Endodermal cell (in vitro differentiated cells): ENCODE measurements around the gene IGF2. TPM values are rescaled to one million over a fixed set of nuclear protein-coding genes. Genes with fewer than 3 reads are reported as not detected.

Experiments used
- DNase-seq: peaks from one replicate; pipeline ENCODE4 v3.0.0-alpha.2; 2017
- H3K27ac ChIP-seq: 2 replicates; pipeline ENCODE4 v1.5.1; 2013; ENCODE audit warnings: mild to moderate bottlenecking, low read depth, low read length, moderate library complexity
- H3K27me3 ChIP-seq: 2 replicates; pipeline ENCODE4 v1.6.1; 2013; ENCODE audit warnings: mild to moderate bottlenecking, low read length, moderate library complexity; ENCODE audit not compliant: insufficient read depth, control insufficient read depth, poor library complexity, severe bottlenecking
- H3K36me3 ChIP-seq: 2 replicates; pipeline ENCODE4 v1.7.0; 2013; ENCODE audit warnings: mild to moderate bottlenecking, low read length, moderate library complexity; ENCODE audit not compliant: control insufficient read depth, insufficient read depth
- H3K4me1 ChIP-seq: one replicate; pipeline ENCODE4 v1.7.0; 2013; ENCODE audit warnings: low read length; ENCODE audit not compliant: control insufficient read depth, insufficient read depth
- H3K4me3 ChIP-seq: 2 replicates; pipeline ENCODE4 v1.5.1; 2013; ENCODE audit warnings: mild to moderate bottlenecking, low read length, moderate library complexity
- H3K9ac ChIP-seq: 2 replicates; pipeline ENCODE4 v1.6.1; 2013; ENCODE audit warnings: mild to moderate bottlenecking, low read length, moderate library complexity; ENCODE audit not compliant: poor library complexity, severe bottlenecking; ENCODE audit errors: extremely low read depth
- H3K9me3 ChIP-seq: 2 replicates; pipeline ENCODE4 v1.6.1; 2013; ENCODE audit warnings: mild to moderate bottlenecking, low read length, moderate library complexity; ENCODE audit not compliant: control insufficient read depth
- H3K27ac Mint-ChIP-seq: 2 replicates; pipeline ENCODE4 v1.8.0; 2020; ENCODE audit warnings: mixed read lengths
- H3K27me3 Mint-ChIP-seq: 2 replicates; pipeline ENCODE4 v1.8.0; 2021; ENCODE audit warnings: mild to moderate bottlenecking, mixed read lengths; ENCODE audit not compliant: insufficient read depth
- H3K36me3 Mint-ChIP-seq: 2 replicates; pipeline ENCODE4 v1.8.0; 2020; ENCODE audit warnings: low read depth, mixed read lengths
- H3K4me1 Mint-ChIP-seq: 2 replicates; pipeline ENCODE4 v1.8.0; 2020; ENCODE audit warnings: mixed read lengths
- H3K4me3 Mint-ChIP-seq: 2 replicates; pipeline ENCODE4 v1.8.0; 2020; ENCODE audit warnings: mild to moderate bottlenecking, moderate library complexity, mixed read lengths
- H3K9me3 Mint-ChIP-seq: 2 replicates; pipeline ENCODE4 v1.8.0; 2020; ENCODE audit warnings: mild to moderate bottlenecking, mixed read lengths
- CTCF ChIP-seq: fragments of 200-600 bp; sonication (generic); conservative IDR thresholded peaks from 2 replicates; pipeline ENCODE4 v1.5.0; 2021; ENCODE audit warnings: antibody characterized with exemption, mild to moderate bottlenecking
- WGBS, 2 experiments: methylation state at CpG; one replicate each; pipeline versions ENCODE4 v1.1.5 to v1.1.7; 2013; ENCODE audit warnings: missing lambda C conversion rate in 2 of 2, mixed read lengths in 1 of 2; ENCODE audit not compliant: insufficient coverage in 1 of 2, insufficient read length in 1 of 2; 5-methylcytosine and 5-hydroxymethylcytosine counted together
- total RNA-seq, 2 donors: library from RNA; stranded (reverse); fragmentation: NEBNext Ultra II Directional in 1 of 2; extraction: Animal tissue kit (Norgen Biotek cat#: 25700) in 1 of 2; gene quantifications; 2 replicates in 1 of 2; 3 replicates in 1 of 2; pipeline ENCODE4 v1.2.1, GENCODE V29; 2021

The IGF2 gene
- total RNA-seq, 2 donors from 2014 or later: 0.80 to 5.1 TPM

GRCh38 chr11:2144544-2145248, 5.5 kb upstream of the IGF2 start:
- Histone ChIP-seq H3K9ac (no peak overlapping the region), H3K36me3 (no peaks in the 10 kb centered on the region), H3K4me1 (peaks cover under 1% of the 10 kb centered on the region), H3K9me3 (no peaks in the 10 kb centered on the region), H3K4me3 (no peak overlapping the region), H3K27me3 (peaks cover 100% of the 10 kb centered on the region), H3K27ac (no peak overlapping the region)
- WGBS, 2 experiments: 9 to 28% methylated on average over 7 to 18 of the region's 18 CpGs
- peaks cover 96% of the 10 kb centered on the region for H3K27me3 Mint-ChIP-seq
- H3K4me1 Mint-ChIP-seq: peaks cover 3% of the 10 kb centered on the region
- H3K9me3 Mint-ChIP-seq: no peaks in the 10 kb centered on the region
- H3K27ac Mint-ChIP-seq: no peak overlapping the region
- H3K4me3 Mint-ChIP-seq: no peak overlapping the region
- DNase-seq: no peak
- TF ChIP-seq CTCF: no peak
- no peaks in the 10 kb centered on the region for H3K36me3 Mint-ChIP-seq

- H3K9me3 Mint-ChIP-seq: no peaks in the 10 kb centered on the region
- H3K36me3 Mint-ChIP-seq: no peaks in the 10 kb centered on the region
- Histone ChIP-seq H3K27me3 (peaks cover 96% of the 10 kb centered on the region), H3K4me3 (no peak overlapping the region), H3K9ac (no peak overlapping the region), H3K4me1 (no peaks in the 10 kb centered on the region), H3K9me3 (no peaks in the 10 kb centered on the region), H3K36me3 (no peaks in the 10 kb centered on the region), H3K27ac (no peak overlapping the region)
- DNase-seq: peak; percentile 64
- no peak overlapping the region for H3K27ac Mint-ChIP-seq
- peaks cover 3% of the 10 kb centered on the region for H3K4me1 Mint-ChIP-seq
- peak; percentile 52 for TF ChIP-seq CTCF
- peaks cover 91% of the 10 kb centered on the region for H3K27me3 Mint-ChIP-seq
- 2 to 3% methylated on average over 22 to 72 of the region's 72 CpGs for WGBS, 2 experiments
- no peak overlapping the region for H3K4me3 Mint-ChIP-seq
Observed at GRCh38 chr11:2143799-2144543, 4.8 kb upstream of the IGF2 start.

DNA sequence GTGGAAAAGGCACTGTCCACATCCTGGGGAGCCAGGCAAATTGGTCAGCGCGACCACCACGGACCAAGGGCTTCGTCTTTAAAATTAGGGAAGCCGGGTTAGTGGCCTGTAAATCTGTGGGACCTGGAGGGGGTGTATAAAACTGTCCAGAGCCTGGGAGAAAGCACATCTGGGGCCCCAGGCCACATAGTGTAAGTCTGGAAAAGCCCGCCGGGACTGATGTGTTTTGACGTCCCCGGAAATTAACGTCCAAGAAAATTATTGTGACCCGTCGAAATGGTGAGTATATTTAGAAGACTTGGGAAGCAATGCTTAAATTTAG, 4.2 kb upstream of the IGF2 start:
- H3K4me3 Mint-ChIP-seq: no peak overlapping the region
- Histone ChIP-seq H3K4me3 (no peak overlapping the region), H3K36me3 (no peaks in the 10 kb centered on the region), H3K27me3 (peaks cover 95% of the 10 kb centered on the region), H3K9ac (no peak overlapping the region), H3K9me3 (no peaks in the 10 kb centered on the region), H3K27ac (no peak overlapping the region), H3K4me1 (no peaks in the 10 kb centered on the region)
- WGBS, 2 experiments: 4 to 12% methylated on average over 11 to 12 of the region's 12 CpGs
- DNase-seq: no peak
- peaks cover 89% of the 10 kb centered on the region for H3K27me3 Mint-ChIP-seq
- H3K9me3 Mint-ChIP-seq: no peaks in the 10 kb centered on the region
- H3K36me3 Mint-ChIP-seq: no peaks in the 10 kb centered on the region
- H3K4me1 Mint-ChIP-seq: peaks cover 3% of the 10 kb centered on the region
- H3K27ac Mint-ChIP-seq: no peak overlapping the region
- no peak for TF ChIP-seq CTCF
